Activated CD4-positive, alpha-beta T cell treated with anti-CD3 and anti-CD28 coated beads, Interleukin-2, amount 50 U/mL, for 4 hours (primary cell): Measurements from ENCODE around the gene NUDC.

ENCODE experiments used
- DNase-seq, 2 experiments: peaks; one replicate each; pipeline ENCODE4 v3.0.0-alpha.2; 2020

The NUDC gene

GRCh38 chr1:26991310-26992116 is 70.0 kb downstream of the NUDC start:
- DNase-seq = no peak

GRCh38 chr1:26993237-26994019 is 71.9 kb downstream of the NUDC start, which contains the start of gene TRNP1:
Gene TRNP1 (plus strand): TSS chr1:26993692. CDS start chr1:26993787, 95 bp downstream.
- DNase-seq = peak; percentile 60 to 63

- DNase-seq = peak; percentile 12 to 14
These were observed 72.7 kb downstream of the NUDC start for GRCh38 chr1:26994020-26994786.

GRCh38 chr1:26994787-26995517 is 73.4 kb downstream of the NUDC start:
- DNase-seq = no peak

- DNase-seq = no peak
These were observed 74.5 kb downstream of the NUDC start for GRCh38 chr1:26996024-26996423.
